ENCODE measurements around the gene USE1.

USE1 gene

GRCh38 chr19:17256130-17256529, 41.0 kb downstream of the USE1 start:
- DNase-seq (ENCODE audit: low read depth in 4 of 4, low spot score in 1 of 4) = no peak

- DNase-seq (ENCODE audit: low read depth in 4 of 4, low spot score in 1 of 4) = no peak
These were observed 44.1 kb downstream of the USE1 start for GRCh38 chr19:17259118-17259780.

- DNase-seq (ENCODE audit: low read depth in 4 of 4, low spot score in 1 of 4) = no peak
These were observed 44.8 kb downstream of the USE1 start for GRCh38 chr19:17259934-17260333.

- peak; percentile 82 to 92 (median 84) for DNase-seq (ENCODE audit: low read depth in 4 of 4, low spot score in 1 of 4)
These were observed 45.7 kb downstream of the USE1 start for GRCh38 chr19:17260842-17261325.

- no peak for DNase-seq (ENCODE audit: low read depth in 4 of 4, low spot score in 1 of 4)
These were observed 47.4 kb downstream of the USE1 start for GRCh38 chr19:17262557-17262956.

GRCh38 chr19:17263712-17264640, 48.8 kb downstream of the USE1 start:
- DNase-seq (ENCODE audit: low read depth in 4 of 4, low spot score in 1 of 4) = no peak

- DNase-seq (ENCODE audit: low read depth in 4 of 4, low spot score in 1 of 4) = no peak
These were observed 49.5 kb downstream of the USE1 start, which contains the start of gene USHBP1 for GRCh38 chr19:17264641-17264979. TSS of gene USHBP1 (minus strand) at chr19:17264745. CDS start at chr19:17264299, 446 bp downstream.

- no peak for DNase-seq (ENCODE audit: low read depth in 4 of 4, low spot score in 1 of 4)
These were observed 50.9 kb downstream of the USE1 start for GRCh38 chr19:17266026-17266425.

GRCh38 chr19:17266589-17266974, 51.4 kb downstream of the USE1 start:
- DNase-seq (ENCODE audit: low read depth in 4 of 4, low spot score in 1 of 4) = no peak

GRCh38 chr19:17266975-17267788, 52.0 kb downstream of the USE1 start, which contains the start of gene BABAM1:
TSS of gene BABAM1 (plus strand) at chr19:17267443. CDS start at chr19:17268807, 1,364 bp downstream.
- DNase-seq (ENCODE audit: low read depth in 4 of 4, low spot score in 1 of 4) = peak; percentile 82 to 95 (median 88)

GRCh38 chr19:17268754-17269153, 53.6 kb downstream of the USE1 start:
- DNase-seq (ENCODE audit: low read depth in 4 of 4, low spot score in 1 of 4) = no peak

All from stimulated activated CD4-positive, alpha-beta T cell treated with anti-CD3 and anti-CD28 coated beads, Interleukin-1b, Interleukin-23, amount 100 ng/mL, for 24 hours (primary cell).